ENCODE data around the gene PRKCH.

GRCh38 chr14:61428261-61428660, 106.9 kb downstream of the PRKCH start:
- TF ChIP-seq, protein P1, sequence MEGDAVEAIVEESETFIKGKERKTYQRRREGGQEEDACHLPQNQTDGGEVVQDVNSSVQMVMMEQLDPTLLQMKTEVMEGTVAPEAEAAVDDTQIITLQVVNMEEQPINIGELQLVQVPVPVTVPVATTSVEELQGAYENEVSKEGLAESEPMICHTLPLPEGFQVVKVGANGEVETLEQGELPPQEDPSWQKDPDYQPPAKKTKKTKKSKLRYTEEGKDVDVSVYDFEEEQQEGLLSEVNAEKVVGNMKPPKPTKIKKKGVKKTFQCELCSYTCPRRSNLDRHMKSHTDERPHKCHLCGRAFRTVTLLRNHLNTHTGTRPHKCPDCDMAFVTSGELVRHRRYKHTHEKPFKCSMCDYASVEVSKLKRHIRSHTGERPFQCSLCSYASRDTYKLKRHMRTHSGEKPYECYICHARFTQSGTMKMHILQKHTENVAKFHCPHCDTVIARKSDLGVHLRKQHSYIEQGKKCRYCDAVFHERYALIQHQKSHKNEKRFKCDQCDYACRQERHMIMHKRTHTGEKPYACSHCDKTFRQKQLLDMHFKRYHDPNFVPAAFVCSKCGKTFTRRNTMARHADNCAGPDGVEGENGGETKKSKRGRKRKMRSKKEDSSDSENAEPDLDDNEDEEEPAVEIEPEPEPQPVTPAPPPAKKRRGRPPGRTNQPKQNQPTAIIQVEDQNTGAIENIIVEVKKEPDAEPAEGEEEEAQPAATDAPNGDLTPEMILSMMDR (IDR thresholded peaks at IDR 0.05; ENCODE audit: borderline replicate concordance, extremely low read depth, low read length, poor library complexity, severe bottlenecking) = no peak
- no peak for TF ChIP-seq EZH2 (IDR thresholded peaks at IDR 0.05; ENCODE audit: borderline replicate concordance, low read depth, low read length, severe bottlenecking)
